Adipocyte (in vitro differentiated cells): ENCODE data around the gene TMEM141.
"Not testable (repeated sequence)": the region's sequence is repeated elsewhere in the genome, so short reads cannot be mapped to it uniquely, and the experiment has no call there.

ENCODE experiments used
- DNase-seq: peaks from one replicate; pipeline ENCODE4 v3.0.0-alpha.2; 2015; ENCODE audit warnings: low read depth
- H3K27me3 ChIP-seq: replicated peaks from 2 replicates; pipeline ENCODE4 v1.7.0; 2013; ENCODE audit warnings: mild to moderate bottlenecking, low read length, moderate library complexity; ENCODE audit not compliant: control insufficient read depth, insufficient read depth
- H3K36me3 ChIP-seq: 2 replicates; pipeline ENCODE4 v1.7.0; 2013; ENCODE audit warnings: low read length, mild to moderate bottlenecking, moderate library complexity; ENCODE audit not compliant: control insufficient read depth, insufficient read depth, severe bottlenecking
- H3K4me1 ChIP-seq: 2 replicates; pipeline ENCODE4 v1.7.0; 2013; ENCODE audit warnings: mild to moderate bottlenecking, low read length, moderate library complexity; ENCODE audit not compliant: control insufficient read depth, insufficient read depth
- H3K4me3 ChIP-seq: 2 replicates; pipeline ENCODE4 v1.7.0; 2013; ENCODE audit warnings: mild to moderate bottlenecking, low read length, moderate library complexity
- H3K9ac ChIP-seq: 2 replicates; pipeline ENCODE4 v1.7.0; 2013; ENCODE audit warnings: mild to moderate bottlenecking, low read length, moderate library complexity
- H3K9me3 ChIP-seq: 2 replicates; pipeline ENCODE4 v1.7.0; 2013; ENCODE audit warnings: mild to moderate bottlenecking, low read length, moderate library complexity; ENCODE audit not compliant: control insufficient read depth

Gene TMEM141

GRCh38 chr9:136841646-136842379, 50.7 kb downstream of the TMEM141 start:
- DNase-seq, H3K9me3 ChIP-seq, H3K4me1 ChIP-seq, H3K27me3 ChIP-seq, H3K9ac ChIP-seq, H3K4me3 ChIP-seq: not testable (repeated sequence)
- H3K36me3 ChIP-seq: peaks cover 15% of the 10 kb centered on the region

- H3K27me3 ChIP-seq, H3K4me1 ChIP-seq, H3K9me3 ChIP-seq: not testable (repeated sequence)
- Histone ChIP-seq H3K36me3 (peaks cover 15% of the 10 kb centered on the region), H3K4me3 (peak within 1 kb of the TSS; percentile 74), H3K9ac (peak within 1 kb of the TSS; percentile 58)
- peak; percentile 86 for DNase-seq
Observed at GRCh38 chr9:136842380-136842948, 51.3 kb downstream of the TMEM141 start, which contains the start of gene AJM1. AJM1 (plus strand) TSS chr9:136842478; CDS start chr9:136844415, 1,937 bp downstream.
